ENCODE measurements around the gene LAMTOR1. TPM values are rescaled to one million over a fixed set of nuclear protein-coding genes. Genes with fewer than 3 reads are reported as not detected.

The LAMTOR1 gene
- total and polyA plus RNA-seq, 10 of the 15 experiments (the other 5 are each of a cell fraction or from before 2014, with no cell fraction given), result 58.8 to 141 (median 110) TPM

- TF ChIP-seq, protein P1, sequence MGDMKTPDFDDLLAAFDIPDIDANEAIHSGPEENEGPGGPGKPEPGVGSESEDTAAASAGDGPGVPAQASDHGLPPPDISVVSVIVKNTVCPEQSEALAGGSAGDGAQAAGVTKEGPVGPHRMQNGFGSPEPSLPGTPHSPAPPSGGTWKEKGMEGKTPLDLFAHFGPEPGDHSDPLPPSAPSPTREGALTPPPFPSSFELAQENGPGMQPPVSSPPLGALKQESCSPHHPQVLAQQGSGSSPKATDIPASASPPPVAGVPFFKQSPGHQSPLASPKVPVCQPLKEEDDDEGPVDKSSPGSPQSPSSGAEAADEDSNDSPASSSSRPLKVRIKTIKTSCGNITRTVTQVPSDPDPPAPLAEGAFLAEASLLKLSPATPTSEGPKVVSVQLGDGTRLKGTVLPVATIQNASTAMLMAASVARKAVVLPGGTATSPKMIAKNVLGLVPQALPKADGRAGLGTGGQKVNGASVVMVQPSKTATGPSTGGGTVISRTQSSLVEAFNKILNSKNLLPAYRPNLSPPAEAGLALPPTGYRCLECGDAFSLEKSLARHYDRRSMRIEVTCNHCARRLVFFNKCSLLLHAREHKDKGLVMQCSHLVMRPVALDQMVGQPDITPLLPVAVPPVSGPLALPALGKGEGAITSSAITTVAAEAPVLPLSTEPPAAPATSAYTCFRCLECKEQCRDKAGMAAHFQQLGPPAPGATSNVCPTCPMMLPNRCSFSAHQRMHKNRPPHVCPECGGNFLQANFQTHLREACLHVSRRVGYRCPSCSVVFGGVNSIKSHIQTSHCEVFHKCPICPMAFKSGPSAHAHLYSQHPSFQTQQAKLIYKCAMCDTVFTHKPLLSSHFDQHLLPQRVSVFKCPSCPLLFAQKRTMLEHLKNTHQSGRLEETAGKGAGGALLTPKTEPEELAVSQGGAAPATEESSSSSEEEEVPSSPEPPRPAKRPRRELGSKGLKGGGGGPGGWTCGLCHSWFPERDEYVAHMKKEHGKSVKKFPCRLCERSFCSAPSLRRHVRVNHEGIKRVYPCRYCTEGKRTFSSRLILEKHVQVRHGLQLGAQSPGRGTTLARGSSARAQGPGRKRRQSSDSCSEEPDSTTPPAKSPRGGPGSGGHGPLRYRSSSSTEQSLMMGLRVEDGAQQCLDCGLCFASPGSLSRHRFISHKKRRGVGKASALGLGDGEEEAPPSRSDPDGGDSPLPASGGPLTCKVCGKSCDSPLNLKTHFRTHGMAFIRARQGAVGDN (IDR thresholded peaks at IDR 0.05), result peak; percentile 71
- no peak for TF ChIP-seq ZNF24 (IDR thresholded peaks at IDR 0.05)
- TF ChIP-seq WRNIP1 (IDR thresholded peaks at IDR 0.05; ENCODE audit: borderline replicate concordance, low read depth, low read length), result no peak
These were observed 33.3 kb downstream of the LAMTOR1 start (continued) for GRCh38 chr11:72069787-72070251.

DNA sequence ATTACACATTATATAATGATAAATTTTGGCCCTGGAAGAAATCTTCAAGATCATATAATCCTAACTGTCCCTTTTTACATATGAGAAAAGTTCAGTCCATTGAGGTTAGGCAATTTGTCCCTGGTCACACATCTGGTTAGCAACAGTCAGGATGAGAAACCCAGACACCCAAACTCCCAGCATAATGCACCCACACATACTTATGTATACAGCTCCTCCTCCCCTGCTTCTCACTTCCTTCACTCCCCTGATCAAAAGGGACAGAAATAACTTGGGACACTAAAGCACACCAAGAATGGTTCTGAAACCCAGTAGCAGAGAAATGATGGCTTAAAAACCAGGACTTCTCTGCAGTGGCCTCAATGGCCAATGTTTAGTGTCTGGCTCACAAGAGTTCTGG is 33.9 kb downstream of the LAMTOR1 start:
- intact Hi-C loops (cut with micrococcal nuclease; ENCODE audit: unreplicated experiment), result no loop called here
- peak overlapping the region; percentile 8 for H2AFZ ChIP-seq (ENCODE audit: control insufficient read depth, low read depth, low read length)
- SMC1A ChIA-PET (ENCODE audit: uncharacterized antibody, unreplicated experiment), result interaction anchor here (1.2 to 8.0 kb wide), 8 partner anchors 9 to 40 kb away, joined by 3 to 48 read pairs (median 6); no protein-coding TSS in a partner anchor
- peak overlapping the region; percentile 56 for H3K4me2 ChIP-seq (ENCODE audit: control insufficient read depth, insufficient read depth)
- H3K36me3 ChIP-seq (ENCODE audit: control insufficient read depth in 2 of 2, insufficient read depth in 2 of 2, low read length in 1 of 2), result no peaks in the 10 kb centered on the region; a peak in 2 of 4 replicates
- H3K9ac ChIP-seq (ENCODE audit: control insufficient read depth, insufficient read depth, low read length), result peak overlapping the region; percentile 41
- POLR2A ChIA-PET, result interaction anchor here (0.5 to 2.2 kb wide), 10 partner anchors 8 to 50 kb away, joined by 3 to 9 read pairs (median 4); no protein-coding TSS in a partner anchor
- H3K9me3 ChIP-seq (replicated peaks; ENCODE audit: control insufficient read depth, insufficient read depth, low read length), result no peaks in the 10 kb centered on the region
- RAD21 ChIA-PET (ENCODE audit: unreplicated experiment), result interaction anchor here (1.1 to 7.8 kb wide), 4 partner anchors 22 to 141 kb away, joined by 3 to 46 read pairs (median 6); no protein-coding TSS in a partner anchor
- H3K27ac ChIP-seq (ENCODE audit: control insufficient read depth, insufficient read depth), result peak overlapping the region; percentile 63
- TF ChIP-seq CBX5 (IDR thresholded peaks at IDR 0.05; ENCODE audit: low read depth) (no peak), SIX5 (IDR thresholded peaks at IDR 0.05; ENCODE audit: low read depth, low read length, severe bottlenecking) (no peak), MEF2A (IDR thresholded peaks at IDR 0.05; ENCODE audit: insufficient read depth, low read depth, low read length) (peak; percentile 63; the same call in 1 of the 2 replicates), IKZF2 (IDR thresholded peaks at IDR 0.05) (peak; percentile 59 to 70; a peak in 2 of 4 replicates), BACH1 (IDR thresholded peaks at IDR 0.05; ENCODE audit: borderline replicate concordance) (no peak), ZBED1 (IDR thresholded peaks at IDR 0.05; ENCODE audit: borderline replicate concordance) (0 out of 2 replicates have a peak, but pooled peaks have one; percentile 55), MEF2B (IDR thresholded peaks at IDR 0.05; ENCODE audit: partially characterized antibody, poor library complexity, severe bottlenecking) (peak; percentile 22), RUNX3 (IDR thresholded peaks at IDR 0.05; ENCODE audit: low read length) (peak; percentile 76), DPF2 (IDR thresholded peaks at IDR 0.05) (0 out of 2 replicates have a peak, but pooled peaks have one; percentile 22), NFIC (IDR thresholded peaks at IDR 0.05; ENCODE audit: low read depth, low read length) (peak; percentile 44; the same call in 1 of the 2 replicates), MTA2 (IDR thresholded peaks at IDR 0.05; ENCODE audit: low read depth) (peak; percentile 21; the same call in 1 of the 2 replicates), IKZF1 (conservative IDR thresholded peaks at IDR 0.05) (peak; percentile 48), SPI1 (IDR thresholded peaks at IDR 0.05; ENCODE audit: borderline replicate concordance, insufficient read depth, low read depth, low read length) (peak; percentile 25; the same call in 1 of the 2 replicates), NR2C2 (IDR thresholded peaks at IDR 0.05; ENCODE audit: borderline replicate concordance, control insufficient read depth, insufficient read length, low read depth) (no peak), RELB (IDR thresholded peaks at IDR 0.05; ENCODE audit: low read depth) (0 out of 2 replicates have a peak, but pooled peaks have one; percentile 34)
- H4K20me1 ChIP-seq (ENCODE audit: control insufficient read depth, insufficient read depth), result no peaks in the 10 kb centered on the region
- in situ Hi-C loops (cut with MboI), result no loop called here
- ATAC-seq, result peak; percentile 52
- CTCF ChIA-PET, result interaction anchor here (1.0 to 2.9 kb wide), 8 partner anchors 8 to 83 kb away, joined by 3 to 16 read pairs (median 4); no protein-coding TSS in a partner anchor
- peaks cover 27% of the 10 kb centered on the region for H3K4me1 ChIP-seq (ENCODE audit: control insufficient read depth, insufficient read depth, low read length)
- BruUV-seq (replicated peaks), result no TSS peak
- DNase-seq (ENCODE audit: low read depth, low spot score), result no peak
- FAIRE-seq, result peak; percentile 54
- H3K27me3 ChIP-seq (replicated peaks in 1 of 2; ENCODE audit: control insufficient read depth in 2 of 2, insufficient read depth in 2 of 2, low read length in 1 of 2), result no peaks in the 10 kb centered on the region
- peak overlapping the region; percentile 59 for H3K4me3 ChIP-seq
- H3K79me2 ChIP-seq (ENCODE audit: control insufficient read depth, insufficient read depth, low read length), result peaks cover 55% of the 10 kb centered on the region
